HL-60 (cell line): ENCODE measurements around the gene SH2B3.

Source experiments
- DNase-seq, 2 experiments: peaks; one replicate each; pipeline ENCODE4 v3.0.0-alpha.2; 2010 to 2020; ENCODE audit warnings: low read depth in 1 of 2, low spot score in 1 of 2
- H3K27ac ChIP-seq: fragments of 250-450 bp; sonication (Bioruptor Pico); replicated peaks from 2 replicates; pipeline ENCODE4 v1.5.1; 2020; ENCODE audit warnings: mild to moderate bottlenecking, moderate library complexity
- H3K27me3 ChIP-seq: fragments of 250-450 bp; sonication (Bioruptor Pico); 2 replicates; pipeline ENCODE4 v1.5.1; 2021; ENCODE audit warnings: mild to moderate bottlenecking, moderate library complexity; ENCODE audit not compliant: insufficient read depth, poor library complexity, severe bottlenecking
- H3K4me3 ChIP-seq: replicated peaks from 2 replicates; pipeline ENCODE4 v1.5.1; 2011; ENCODE audit warnings: mild to moderate bottlenecking, control low read depth, low read length; ENCODE audit not compliant: insufficient read depth
- CTCF ChIP-seq: IDR thresholded peaks from one replicate; pipeline ENCODE4 v1.5.1; 2011; ENCODE audit warnings: low read length, control low read depth, inconsistent platforms; ENCODE audit not compliant: insufficient read depth
- GABPA ChIP-seq: IDR thresholded peaks from 2 replicates; pipeline ENCODE4 v1.6.1; 2012; ENCODE audit warnings: low read depth
- POLR2AphosphoS5 ChIP-seq: IDR thresholded peaks from 2 replicates; pipeline ENCODE4 v1.6.1; 2012; ENCODE audit warnings: low read depth
- REST ChIP-seq: IDR thresholded peaks from 2 replicates; pipeline ENCODE4 v1.6.1; 2012; ENCODE audit warnings: low read depth; ENCODE audit not compliant: insufficient replicate concordance
- SPI1 ChIP-seq: IDR thresholded peaks from 2 replicates; pipeline ENCODE4 v1.6.1; 2012; ENCODE audit warnings: low read depth, mild to moderate bottlenecking, borderline replicate concordance

The SH2B3 gene

GRCh38 chr12:111412830-111413441 lies 7.2 kb downstream of the SH2B3 start:
- Histone ChIP-seq H3K27ac (no peak overlapping the region), H3K27me3 (no peaks in the 10 kb centered on the region)

DNA sequence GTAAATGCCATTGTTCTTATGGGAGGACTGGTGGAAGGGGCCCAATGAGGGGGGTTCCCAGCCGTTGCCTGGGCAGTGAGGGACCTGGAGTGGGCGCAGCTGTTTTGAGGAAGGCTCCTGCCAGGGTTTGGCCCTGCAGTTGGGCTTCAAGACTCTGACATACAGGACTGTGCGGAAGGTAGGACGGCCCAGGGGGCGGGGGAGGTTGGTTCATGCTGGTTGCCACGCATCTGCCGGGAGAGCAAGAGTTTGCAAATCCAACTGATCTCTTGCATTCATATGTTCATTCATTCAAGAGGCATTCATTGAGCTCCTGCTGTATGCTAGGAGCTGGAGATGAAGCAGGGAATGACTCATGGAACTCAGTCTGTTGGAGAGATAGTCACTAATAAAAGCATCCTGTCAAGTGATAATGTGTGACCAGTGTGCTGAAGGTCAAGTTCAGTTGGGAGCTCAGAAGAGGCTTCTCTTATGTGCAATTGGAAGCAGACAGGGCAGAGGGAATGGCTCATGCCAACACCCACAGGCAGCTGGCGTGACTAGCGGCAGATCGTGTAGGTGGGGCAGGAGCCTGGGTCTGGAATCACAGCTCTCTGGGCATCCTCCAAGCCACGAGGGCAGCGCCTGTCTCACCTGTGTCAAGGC lies 7.8 kb downstream of the SH2B3 start:
- DNase-seq: no peak
- Histone ChIP-seq H3K27ac (no peak overlapping the region), H3K4me3 (no peak overlapping the region), H3K27me3 (no peaks in the 10 kb centered on the region)
- TF ChIP-seq GABPA: no peak
- no peak for TF ChIP-seq REST
- TF ChIP-seq SPI1: no peak
- TF ChIP-seq POLR2AphosphoS5: no peak
- TF ChIP-seq CTCF: no peak

More at GRCh38 chr12:111412830-111413441, 7.2 kb downstream of the SH2B3 start:
- no peak overlapping the region for H3K4me3 ChIP-seq
- TF ChIP-seq REST (no peak), GABPA (no peak), POLR2AphosphoS5 (no peak), SPI1 (no peak), CTCF (no peak)
- DNase-seq: no peak

- no peak overlapping the region for H3K4me3 ChIP-seq
- no peak for TF ChIP-seq SPI1
- no peak for TF ChIP-seq CTCF
- no peak for TF ChIP-seq REST
- no peak for TF ChIP-seq GABPA
- no peak for TF ChIP-seq POLR2AphosphoS5
- no peaks in the 10 kb centered on the region for H3K27me3 ChIP-seq
- no peak overlapping the region for H3K27ac ChIP-seq
- DNase-seq: no peak
Observed at GRCh38 chr12:111414711-111415252, 9.1 kb downstream of the SH2B3 start.
